ENCODE data around the gene MEIOB. TPM values are rescaled to one million over a fixed set of nuclear protein-coding genes. Genes with fewer than 3 reads are reported as not detected.

Gene MEIOB
- total RNA-seq, 2 donors from 2014 or later, result 0.43 to 0.45 TPM

- Mint-ChIP-seq H3K36me3 (no peaks in the 10 kb centered on the region), H3K27ac (no peak overlapping the region), H3K9me3 (no peaks in the 10 kb centered on the region)
- no peak for DNase-seq (ENCODE audit: low spot score in 2 of 2)
- no peak for ATAC-seq
These were observed 81.2 kb downstream of the MEIOB start for GRCh38 chr16:1790611-1791255.

GRCh38 chr16:1790261-1790610 is 81.7 kb downstream of the MEIOB start:
- Mint-ChIP-seq H3K27ac (no peak overlapping the region), H3K9me3 (no peaks in the 10 kb centered on the region), H3K36me3 (no peaks in the 10 kb centered on the region)
- DNase-seq (ENCODE audit: low spot score in 2 of 2) (no peak), ATAC-seq (no peak)

GRCh38 chr16:1789643-1790045 is 82.3 kb downstream of the MEIOB start:
- DNase-seq (ENCODE audit: low spot score in 2 of 2), result no peak
- no peak for ATAC-seq
- Mint-ChIP-seq H3K36me3 (no peaks in the 10 kb centered on the region), H3K27ac (no peak overlapping the region), H3K9me3 (no peaks in the 10 kb centered on the region)

GRCh38 chr16:1788708-1789100 is 83.3 kb downstream of the MEIOB start:
- ATAC-seq, result no peak
- Mint-ChIP-seq H3K27ac (peak overlapping the region in 1 of 2 donors; percentile 4), H3K9me3 (no peaks in the 10 kb centered on the region)

GRCh38 chr16:1788095-1788707 is 83.8 kb downstream of the MEIOB start:
- no peaks in the 10 kb centered on the region for H3K9me3 Mint-ChIP-seq
- DNase-seq (ENCODE audit: low spot score in 2 of 2) (no peak), ATAC-seq (no peak)
- H3K36me3 Mint-ChIP-seq, result peaks cover 4% of the 10 kb centered on the region in 2 donors
- H3K27ac Mint-ChIP-seq, result no peak overlapping the region

More at GRCh38 chr16:1788708-1789100, 83.3 kb downstream of the MEIOB start:
- no peak for DNase-seq (ENCODE audit: low spot score in 2 of 2)
- no peaks in the 10 kb centered on the region for H3K36me3 Mint-ChIP-seq

- peaks cover 6% of the 10 kb centered on the region in 2 donors for H3K36me3 Mint-ChIP-seq
- H3K9me3 Mint-ChIP-seq, result no peaks in the 10 kb centered on the region
- DNase-seq (ENCODE audit: low spot score in 2 of 2) (peak in 1 of 2 donors; percentile 2), ATAC-seq (no peak)
- no peak overlapping the region for H3K27ac Mint-ChIP-seq
These were observed 84.5 kb downstream of the MEIOB start for GRCh38 chr16:1787322-1788094.

GRCh38 chr16:1787056-1787321 is 85.0 kb downstream of the MEIOB start:
- no peaks in the 10 kb centered on the region for H3K9me3 Mint-ChIP-seq
- no peak for DNase-seq (ENCODE audit: low spot score in 2 of 2)

GRCh38 chr16:1786242-1787055 is 85.5 kb downstream of the MEIOB start:
- Mint-ChIP-seq H3K27ac (no peak overlapping the region), H3K9me3 (no peaks in the 10 kb centered on the region), H3K36me3 (peaks cover 6% of the 10 kb centered on the region in 2 donors)
- DNase-seq (ENCODE audit: low spot score in 2 of 2) (peak in 1 of 2 donors; percentile 3), ATAC-seq (no peak)

More at GRCh38 chr16:1787056-1787321, 85.0 kb downstream of the MEIOB start:
- no peak for ATAC-seq
- H3K27ac Mint-ChIP-seq, result no peak overlapping the region
- H3K36me3 Mint-ChIP-seq, result peaks cover 6% of the 10 kb centered on the region in 2 donors

GRCh38 chr16:1785846-1786170 is 86.2 kb downstream of the MEIOB start:
- Mint-ChIP-seq H3K9me3 (no peaks in the 10 kb centered on the region), H3K36me3 (peaks cover 6% of the 10 kb centered on the region in 2 donors), H3K27ac (no peak overlapping the region)
- DNase-seq (ENCODE audit: low spot score in 2 of 2) (no peak), ATAC-seq (no peak)

GRCh38 chr16:1784977-1785845 is 86.8 kb downstream of the MEIOB start:
- no peak for DNase-seq (ENCODE audit: low spot score in 2 of 2)
- H3K27ac Mint-ChIP-seq, result no peak overlapping the region
- no peak for ATAC-seq
- H3K36me3 Mint-ChIP-seq, result peaks cover 6% of the 10 kb centered on the region in 2 donors
- no peaks in the 10 kb centered on the region for H3K9me3 Mint-ChIP-seq

Other genes with a start within 250 kb of the MEIOB start
- gene JPT2, start 193.9 kb downstream of the MEIOB start, total RNA-seq, result 10 to 100 TPM; 66.5 to 74.8 TPM
- 10 to 100 TPM; 76.1 to 83.6 TPM for gene MAPK8IP3, start 166.0 kb downstream of the MEIOB start, total RNA-seq
- 10 to 100 TPM; 30.9 to 55.6 TPM for gene NME3, start 100.6 kb downstream of the MEIOB start, total RNA-seq
- gene EME2, start 99.4 kb downstream of the MEIOB start, total RNA-seq, result 10 to 100 TPM; 21.9 to 24.0 TPM
- 100 to 1,000 TPM; 106 to 180 TPM for gene MRPS34, start 99.0 kb downstream of the MEIOB start, total RNA-seq
- 10 to 100 TPM; 19.1 to 29.2 TPM for gene SPSB3, start 89.6 kb downstream of the MEIOB start, total RNA-seq
- 10 to 100 TPM; 41.0 to 48.3 TPM for gene NUBP2, start 89.2 kb downstream of the MEIOB start, total RNA-seq
- not detected for gene IGFALS, start 78.5 kb downstream of the MEIOB start, total RNA-seq
- 10 to 100 TPM; 31.7 to 65.6 TPM for gene HAGH, start 45.3 kb downstream of the MEIOB start, total RNA-seq
- gene FAHD1, start 45.0 kb downstream of the MEIOB start, total RNA-seq, result 10 to 100 TPM; 11.9 to 13.0 TPM
- gene HS3ST6, start 46.3 kb upstream of the MEIOB start, total RNA-seq, result not detected
- gene MSRB1, start 71.0 kb upstream of the MEIOB start, total RNA-seq, result 10 to 100 TPM; 17.3 to 41.7 TPM
- gene RPL3L, start 82.5 kb upstream of the MEIOB start, total RNA-seq, result not detected
- 10 to 100 TPM; 63.4 to 98.8 TPM for gene NDUFB10, start 87.4 kb upstream of the MEIOB start, total RNA-seq
- gene RPS2, start 92.7 kb upstream of the MEIOB start, total RNA-seq, result 1,000 to 10,000 TPM; 5,211 to 5,668 TPM
- gene RNF151, start 94.7 kb upstream of the MEIOB start, total RNA-seq, result under 1 TPM in 1 of 2 donors, not detected in 1; 0.41 TPM
- 10 to 100 TPM; 18.8 to 37.2 TPM for gene TBL3, start 99.9 kb upstream of the MEIOB start, total RNA-seq
- not detected for gene NOXO1, start 109.3 kb upstream of the MEIOB start, total RNA-seq
- gene GFER, start 112.0 kb upstream of the MEIOB start, total RNA-seq, result 10 to 100 TPM; 19.1 to 25.0 TPM
- 1 to 10 TPM; 2.0 to 9.0 TPM for gene SYNGR3, start 117.8 kb upstream of the MEIOB start, total RNA-seq
- gene ZNF598, start 137.7 kb upstream of the MEIOB start, total RNA-seq, result 10 to 100 TPM; 72.2 to 87.9 TPM
- 1 to 10 TPM in 1 of 2 donors, under 1 TPM in 1; 0.61 to 4.6 TPM for gene NPW, start 147.6 kb upstream of the MEIOB start, total RNA-seq
- gene NHERF2, start 154.7 kb upstream of the MEIOB start, total RNA-seq, result 1 to 10 TPM in 1 of 2 donors, under 1 TPM in 1; 0.82 to 3.7 TPM
- 10 to 100 TPM; 21.6 to 25.3 TPM for gene NTHL1, start 175.7 kb upstream of the MEIOB start, total RNA-seq
- 100 to 1,000 TPM in 1 of 2 donors, 10 to 100 TPM in 1; 70.5 to 121 TPM for gene TSC2, start 175.8 kb upstream of the MEIOB start, total RNA-seq

Data from activated naive CD4-positive, alpha-beta T cell treated with anti-CD3 and anti-CD28 coated beads, Interleukin-2, amount 50 U/mL, for 72 hours (primary cell).